K562 (cell line): ENCODE data around the gene ATP1A3. TPM values are rescaled to one million over a fixed set of nuclear protein-coding genes. Genes with fewer than 3 reads are reported as not detected.

ENCODE experiments used
- CBX2 ChIP-seq: fragments of 200-600 bp; sonication (generic); IDR thresholded peaks from one replicate; pipeline ENCODE4 v1.6.1; 2012; ENCODE audit warnings: mild to moderate bottlenecking, low read length, inconsistent platforms; ENCODE audit not compliant: insufficient read depth, poor library complexity, severe bottlenecking
- CHD2 ChIP-seq: IDR thresholded peaks from 2 replicates; pipeline ENCODE4 v1.6.1; 2011; ENCODE audit warnings: low read depth, low read length
- FOXA3 ChIP-seq, 2 experiments: fragments of 450-650 bp in 1 of 2; sonication (generic) in 1 of 2; formaldehyde crosslinking; IDR thresholded peaks in 1 of 2; conservative IDR thresholded peaks in 1 of 2; 2 replicates each; pipeline versions ENCODE4 v1.4.0 to v1.8.0; 2020 to 2022; ENCODE audit warnings: mild to moderate bottlenecking in 2 of 2, missing genetic modification reagents in 1 of 2
- HMG20B ChIP-seq: fragments of 250-450 bp; sonication (Bioruptor Pico); IDR thresholded peaks from 2 replicates; pipeline ENCODE4 v1.5.0; 2021; ENCODE audit warnings: mild to moderate bottlenecking
- NR4A1 ChIP-seq, 2 experiments: fragments of 250-450 bp in 1 of 2; fragments of 450-650 bp in 1 of 2; sonication (Bioruptor Pico) in 1 of 2; IDR thresholded peaks; 2 replicates each; pipeline versions ENCODE4 v1.4.0 to v1.6.1; 2016 to 2020; ENCODE audit warnings: mild to moderate bottlenecking in 2 of 2, missing compliant biosample characterization in 1 of 2, missing genetic modification characterization in 1 of 2, moderate library complexity in 1 of 2
- POLR2B ChIP-seq: fragments of 450-650 bp; IDR thresholded peaks from 2 replicates; pipeline ENCODE4 v1.6.1; 2018; ENCODE audit warnings: low read depth; ENCODE audit not compliant: partially characterized antibody
- TCFL5 ChIP-seq: fragments of 250-450 bp; sonication (Bioruptor Pico); conservative IDR thresholded peaks from 2 replicates; pipeline ENCODE4 v1.6.1; 2021; ENCODE audit warnings: mild to moderate bottlenecking, moderate library complexity, matching md5 sums
- U2AF1 ChIP-seq: fragments of 200-400 bp; formaldehyde crosslinking; optimal IDR thresholded peaks from 2 replicates; pipeline ENCODE3; 2017; ENCODE audit warnings: mild to moderate bottlenecking, low read depth, low read length, moderate library complexity
- YY1 ChIP-seq, 3 experiments: IDR thresholded peaks; 2 replicates each; pipeline ENCODE4 v1.6.1; 2011; ENCODE audit warnings: low read length in 2 of 3, mild to moderate bottlenecking in 2 of 3, moderate library complexity in 2 of 3, borderline replicate concordance in 1 of 3, control low read depth in 1 of 3, low read depth in 1 of 3; ENCODE audit not compliant: insufficient read depth in 3 of 3, insufficient replicate concordance in 2 of 3, control insufficient read depth in 1 of 3, insufficient read length in 1 of 3; ENCODE audit errors: extremely low read depth in 1 of 3
- ZNF24 ChIP-seq: fragments of 450-650 bp; IDR thresholded peaks from 2 replicates; pipeline ENCODE4 v1.6.1; 2016
- ZNF76 ChIP-seq: fragments of 250-450 bp; sonication (Bioruptor Pico); IDR thresholded peaks from 2 replicates; pipeline ENCODE4 v1.4.0; 2020; ENCODE audit warnings: mild to moderate bottlenecking, moderate library complexity, borderline replicate concordance
- polyA plus RNA-seq, 8 experiments: library from polyadenylated mRNA; depleted of rRNA in 4 of 8; stranded (reverse) in 5 of 8; unstranded in 3 of 8; fragments of >200 nt; fragmentation: Nextera tagmentation in 2 of 8; fragmentation: Illumina TruSeq in 1 of 8; extraction: Ambion mirVana in 2 of 8; extraction: Trizol in 1 of 8; gene quantifications; 2 replicates each; pipeline versions ENCODE4 v1.2.1 to v1.2.3, GENCODE V29; 2011 to 2014; ENCODE audit warnings: inconsistent platforms in 1 of 8, missing spikeins in 1 of 8
- total RNA-seq, 7 experiments: library from RNA; depleted of rRNA in 6 of 7; stranded (reverse); fragments of >200 nt in 6 of 7; fragmentation: Illumina TruSeq in 2 of 7; extraction: Trizol in 2 of 7; gene quantifications; 2 replicates each; pipeline versions ENCODE4 v1.2.1 to v1.2.3, GENCODE V29; 2011 to 2021; ENCODE audit warnings: low replicate concordance in 1 of 7
- TF ChIP-seq, protein P1 (sequence below): fragments of 450-650 bp; IDR thresholded peaks from 2 replicates; pipeline ENCODE4 v1.6.1; 2016; ENCODE audit warnings: mild to moderate bottlenecking
- TF ChIP-seq, protein P2 (sequence below): fragments of 150-350 bp; conservative IDR thresholded peaks from 2 replicates; pipeline ENCODE4 v1.6.1; 2014; ENCODE audit warnings: low read length
- TF ChIP-seq, protein P3 (sequence below): sonication (generic); formaldehyde crosslinking; IDR thresholded peaks from 2 replicates; pipeline ENCODE4 v1.8.1; 2023; ENCODE audit warnings: missing genetic modification reagents, mild to moderate bottlenecking, borderline replicate concordance
- TF ChIP-seq, protein P4 (sequence below): fragments of 250-450 bp; sonication (Bioruptor Pico); IDR thresholded peaks from 2 replicates; pipeline ENCODE4 v1.5.0; 2021

The ATP1A3 gene
- total and polyA plus RNA-seq, 9 of the 15 experiments (the other 6 are each of a cell fraction or from before 2014, with no cell fraction given) = 0.03 to 1.0 (median 0.17) TPM; not detected in 3

DNA sequence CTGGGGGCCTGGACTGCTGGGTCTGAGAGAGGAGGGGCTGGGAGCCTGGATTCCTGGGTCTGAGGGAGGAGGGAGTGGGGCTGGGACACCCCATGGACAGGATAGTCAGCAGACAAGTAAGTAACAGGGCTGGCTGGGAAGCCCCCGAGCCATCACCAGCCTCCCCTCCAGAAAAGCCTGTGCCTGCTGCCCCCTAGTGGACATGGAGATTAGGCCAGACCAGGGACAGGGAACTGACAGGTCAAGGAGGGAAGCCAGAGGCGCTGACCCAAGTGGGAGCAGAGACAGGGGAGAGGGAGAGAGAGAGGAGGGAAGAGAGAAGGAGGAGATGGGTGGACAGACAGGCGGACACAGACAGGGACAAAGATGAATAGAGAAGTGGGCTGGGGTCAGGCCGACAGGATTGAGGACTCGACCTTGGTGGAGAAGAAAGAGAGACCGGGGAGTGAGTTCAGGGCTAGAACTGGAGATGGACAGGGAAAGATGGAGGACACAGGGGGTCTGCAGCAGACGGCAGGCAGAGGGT lies 59.1 kb downstream of the ATP1A3 start (continued):
- TF ChIP-seq TCFL5 (CRISPR knock-in tag) (no peak), NR4A1 (CRISPR knock-in tag; IDR thresholded peaks at IDR 0.05) (no peak), NR4A1 (tag; IDR thresholded peaks at IDR 0.05) (no peak), CBX2 (no peak), HMG20B (CRISPR knock-in tag) (no peak), CHD2 (no peak), ZNF24 (no peak), U2AF1 (no peak), POLR2B (no peak), YY1 (IDR thresholded peaks at IDR 0.05; ENCODE audit: borderline replicate concordance in 1 of 3, control insufficient read depth in 1 of 3, extremely low read depth in 1 of 3, insufficient read depth in 3 of 3, insufficient read length in 1 of 3, insufficient replicate concordance in 2 of 3, low read depth in 1 of 3, low read length in 2 of 3) (peak in 2 of 3 experiments; percentile 17 to 18), ZNF76 (CRISPR knock-in tag) (no peak), FOXA3 (CRISPR knock-in tag; conservative IDR thresholded peaks at IDR 0.05 in 1 of 2, IDR thresholded peaks at IDR 0.05 in 1 of 2) (no peak)
- TF ChIP-seq, protein P1, sequence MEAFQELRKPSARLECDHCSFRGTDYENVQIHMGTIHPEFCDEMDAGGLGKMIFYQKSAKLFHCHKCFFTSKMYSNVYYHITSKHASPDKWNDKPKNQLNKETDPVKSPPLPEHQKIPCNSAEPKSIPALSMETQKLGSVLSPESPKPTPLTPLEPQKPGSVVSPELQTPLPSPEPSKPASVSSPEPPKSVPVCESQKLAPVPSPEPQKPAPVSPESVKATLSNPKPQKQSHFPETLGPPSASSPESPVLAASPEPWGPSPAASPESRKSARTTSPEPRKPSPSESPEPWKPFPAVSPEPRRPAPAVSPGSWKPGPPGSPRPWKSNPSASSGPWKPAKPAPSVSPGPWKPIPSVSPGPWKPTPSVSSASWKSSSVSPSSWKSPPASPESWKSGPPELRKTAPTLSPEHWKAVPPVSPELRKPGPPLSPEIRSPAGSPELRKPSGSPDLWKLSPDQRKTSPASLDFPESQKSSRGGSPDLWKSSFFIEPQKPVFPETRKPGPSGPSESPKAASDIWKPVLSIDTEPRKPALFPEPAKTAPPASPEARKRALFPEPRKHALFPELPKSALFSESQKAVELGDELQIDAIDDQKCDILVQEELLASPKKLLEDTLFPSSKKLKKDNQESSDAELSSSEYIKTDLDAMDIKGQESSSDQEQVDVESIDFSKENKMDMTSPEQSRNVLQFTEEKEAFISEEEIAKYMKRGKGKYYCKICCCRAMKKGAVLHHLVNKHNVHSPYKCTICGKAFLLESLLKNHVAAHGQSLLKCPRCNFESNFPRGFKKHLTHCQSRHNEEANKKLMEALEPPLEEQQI = no peak
- TF ChIP-seq, protein P2, sequence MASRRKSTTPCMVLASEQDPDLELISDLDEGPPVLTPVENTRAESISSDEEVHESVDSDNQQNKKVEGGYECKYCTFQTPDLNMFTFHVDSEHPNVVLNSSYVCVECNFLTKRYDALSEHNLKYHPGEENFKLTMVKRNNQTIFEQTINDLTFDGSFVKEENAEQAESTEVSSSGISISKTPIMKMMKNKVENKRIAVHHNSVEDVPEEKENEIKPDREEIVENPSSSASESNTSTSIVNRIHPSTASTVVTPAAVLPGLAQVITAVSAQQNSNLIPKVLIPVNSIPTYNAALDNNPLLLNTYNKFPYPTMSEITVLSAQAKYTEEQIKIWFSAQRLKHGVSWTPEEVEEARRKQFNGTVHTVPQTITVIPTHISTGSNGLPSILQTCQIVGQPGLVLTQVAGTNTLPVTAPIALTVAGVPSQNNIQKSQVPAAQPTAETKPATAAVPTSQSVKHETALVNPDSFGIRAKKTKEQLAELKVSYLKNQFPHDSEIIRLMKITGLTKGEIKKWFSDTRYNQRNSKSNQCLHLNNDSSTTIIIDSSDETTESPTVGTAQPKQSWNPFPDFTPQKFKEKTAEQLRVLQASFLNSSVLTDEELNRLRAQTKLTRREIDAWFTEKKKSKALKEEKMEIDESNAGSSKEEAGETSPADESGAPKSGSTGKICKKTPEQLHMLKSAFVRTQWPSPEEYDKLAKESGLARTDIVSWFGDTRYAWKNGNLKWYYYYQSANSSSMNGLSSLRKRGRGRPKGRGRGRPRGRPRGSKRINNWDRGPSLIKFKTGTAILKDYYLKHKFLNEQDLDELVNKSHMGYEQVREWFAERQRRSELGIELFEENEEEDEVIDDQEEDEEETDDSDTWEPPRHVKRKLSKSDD = no peak
- TF ChIP-seq, protein P3, sequence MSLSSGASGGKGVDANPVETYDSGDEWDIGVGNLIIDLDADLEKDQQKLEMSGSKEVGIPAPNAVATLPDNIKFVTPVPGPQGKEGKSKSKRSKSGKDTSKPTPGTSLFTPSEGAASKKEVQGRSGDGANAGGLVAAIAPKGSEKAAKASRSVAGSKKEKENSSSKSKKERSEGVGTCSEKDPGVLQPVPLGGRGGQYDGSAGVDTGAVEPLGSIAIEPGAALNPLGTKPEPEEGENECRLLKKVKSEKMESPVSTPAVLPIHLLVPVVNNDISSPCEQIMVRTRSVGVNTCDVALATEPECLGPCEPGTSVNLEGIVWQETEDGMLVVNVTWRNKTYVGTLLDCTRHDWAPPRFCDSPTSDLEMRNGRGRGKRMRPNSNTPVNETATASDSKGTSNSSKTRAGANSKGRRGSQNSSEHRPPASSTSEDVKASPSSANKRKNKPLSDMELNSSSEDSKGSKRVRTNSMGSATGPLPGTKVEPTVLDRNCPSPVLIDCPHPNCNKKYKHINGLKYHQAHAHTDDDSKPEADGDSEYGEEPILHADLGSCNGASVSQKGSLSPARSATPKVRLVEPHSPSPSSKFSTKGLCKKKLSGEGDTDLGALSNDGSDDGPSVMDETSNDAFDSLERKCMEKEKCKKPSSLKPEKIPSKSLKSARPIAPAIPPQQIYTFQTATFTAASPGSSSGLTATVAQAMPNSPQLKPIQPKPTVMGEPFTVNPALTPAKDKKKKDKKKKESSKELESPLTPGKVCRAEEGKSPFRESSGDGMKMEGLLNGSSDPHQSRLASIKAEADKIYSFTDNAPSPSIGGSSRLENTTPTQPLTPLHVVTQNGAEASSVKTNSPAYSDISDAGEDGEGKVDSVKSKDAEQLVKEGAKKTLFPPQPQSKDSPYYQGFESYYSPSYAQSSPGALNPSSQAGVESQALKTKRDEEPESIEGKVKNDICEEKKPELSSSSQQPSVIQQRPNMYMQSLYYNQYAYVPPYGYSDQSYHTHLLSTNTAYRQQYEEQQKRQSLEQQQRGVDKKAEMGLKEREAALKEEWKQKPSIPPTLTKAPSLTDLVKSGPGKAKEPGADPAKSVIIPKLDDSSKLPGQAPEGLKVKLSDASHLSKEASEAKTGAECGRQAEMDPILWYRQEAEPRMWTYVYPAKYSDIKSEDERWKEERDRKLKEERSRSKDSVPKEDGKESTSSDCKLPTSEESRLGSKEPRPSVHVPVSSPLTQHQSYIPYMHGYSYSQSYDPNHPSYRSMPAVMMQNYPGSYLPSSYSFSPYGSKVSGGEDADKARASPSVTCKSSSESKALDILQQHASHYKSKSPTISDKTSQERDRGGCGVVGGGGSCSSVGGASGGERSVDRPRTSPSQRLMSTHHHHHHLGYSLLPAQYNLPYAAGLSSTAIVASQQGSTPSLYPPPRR (CRISPR knock-in tag) = no peak
- TF ChIP-seq, protein P4, sequence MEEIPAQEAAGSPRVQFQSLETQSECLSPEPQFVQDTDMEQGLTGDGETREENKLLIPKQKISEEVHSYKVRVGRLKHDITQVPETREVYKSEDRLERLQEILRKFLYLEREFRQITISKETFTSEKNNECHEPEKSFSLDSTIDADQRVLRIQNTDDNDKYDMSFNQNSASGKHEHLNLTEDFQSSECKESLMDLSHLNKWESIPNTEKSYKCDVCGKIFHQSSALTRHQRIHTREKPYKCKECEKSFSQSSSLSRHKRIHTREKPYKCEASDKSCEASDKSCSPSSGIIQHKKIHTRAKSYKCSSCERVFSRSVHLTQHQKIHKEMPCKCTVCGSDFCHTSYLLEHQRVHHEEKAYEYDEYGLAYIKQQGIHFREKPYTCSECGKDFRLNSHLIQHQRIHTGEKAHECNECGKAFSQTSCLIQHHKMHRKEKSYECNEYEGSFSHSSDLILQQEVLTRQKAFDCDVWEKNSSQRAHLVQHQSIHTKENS = no peak
